GM18873 (cell line): ENCODE results near the gene BIRC2.
"Not testable (repeated sequence)": the region's sequence is repeated elsewhere in the genome, so short reads cannot be mapped to it uniquely, and the experiment has no call there.

Experiments
- ATAC-seq: cut with Tn5 transposase; IDR thresholded peaks from one replicate; pipeline ENCODE4 v1.9.1; 2021; ENCODE audit warnings: mild to moderate bottlenecking, moderate library complexity, moderate number of reproducible peaks; ENCODE audit not compliant: unreplicated experiment, low FRiP score

The BIRC2 gene

GRCh38 chr11:102374633-102375424 lies 27.8 kb downstream of the BIRC2 start:
- not testable (repeated sequence) for ATAC-seq

GRCh38 chr11:102375720-102376399 lies 28.8 kb downstream of the BIRC2 start:
- no peak for ATAC-seq

GRCh38 chr11:102377891-102378290 lies 30.9 kb downstream of the BIRC2 start:
- ATAC-seq = no peak

GRCh38 chr11:102378818-102379217 lies 31.8 kb downstream of the BIRC2 start:
- no peak for ATAC-seq

GRCh38 chr11:102382384-102382783 lies 35.4 kb downstream of the BIRC2 start:
- no peak for ATAC-seq

GRCh38 chr11:102383839-102384238 lies 36.8 kb downstream of the BIRC2 start:
- ATAC-seq = no peak

GRCh38 chr11:102384419-102385079 lies 37.5 kb downstream of the BIRC2 start:
- no peak for ATAC-seq

GRCh38 chr11:102385085-102386007 lies 38.3 kb downstream of the BIRC2 start:
- ATAC-seq = no peak

GRCh38 chr11:102386136-102386734 lies 39.2 kb downstream of the BIRC2 start:
- no peak for ATAC-seq

GRCh38 chr11:102387043-102387781 lies 40.2 kb downstream of the BIRC2 start:
- no peak for ATAC-seq

GRCh38 chr11:102389253-102389652 lies 42.2 kb downstream of the BIRC2 start:
- no peak for ATAC-seq

GRCh38 chr11:102390667-102391465 lies 43.9 kb downstream of the BIRC2 start:
- peak; percentile 92 for ATAC-seq

- no peak for ATAC-seq
Observed at GRCh38 chr11:102391549-102392237, 44.7 kb downstream of the BIRC2 start.

GRCh38 chr11:102393272-102393730 lies 46.3 kb downstream of the BIRC2 start:
- ATAC-seq = no peak

GRCh38 chr11:102395720-102396393 lies 48.8 kb downstream of the BIRC2 start:
- ATAC-seq = no peak

- no peak for ATAC-seq
Observed at GRCh38 chr11:102396708-102397563, 49.9 kb downstream of the BIRC2 start.
